B cell (primary cell): ENCODE measurements around the gene ZBTB4. TPM values are rescaled to one million over a fixed set of nuclear protein-coding genes. Genes with fewer than 3 reads are reported as not detected.

Experiments
- ATAC-seq: fragments of 200-7000 bp; cut with Tn5 transposase; one replicate; pipeline ENCODE4 v1.10.0; 2021; ENCODE audit warnings: low read depth, mild to moderate bottlenecking, moderate number of reproducible peaks, moderate library complexity
- CTCF ChIA-PET: fragments of 350-600 bp; sonication (Branson Sonifier 250); formaldehyde crosslinking; loops from one replicate; lab custom pipeline; 2021; ENCODE audit warnings: antibody characterized with exemption, inconsistent platforms; lab: Charles Lee
- POLR2A ChIA-PET: fragments of 350-600 bp; sonication (Branson Sonifier 250); formaldehyde crosslinking; loops from one replicate; lab custom pipeline; 2021; ENCODE audit warnings: antibody characterized with exemption; lab: Charles Lee
- DNase-seq: peaks from one replicate; pipeline ENCODE4 v3.0.0; 2013
- H2AFZ ChIP-seq: 2 replicates; pipeline ENCODE4 v1.6.1; 2012; ENCODE audit warnings: mild to moderate bottlenecking, low read depth, low read length; ENCODE audit not compliant: insufficient read depth, poor library complexity, severe bottlenecking
- H3K27ac ChIP-seq, 2 donors: 1 replicate in 1 of 2; 2 replicates in 1 of 2; pipeline ENCODE4 v1.5.1; 2012 to 2013; ENCODE audit warnings: low read length in 2 of 2, mild to moderate bottlenecking in 2 of 2, moderate library complexity in 1 of 2
- H3K27me3 ChIP-seq, 4 experiments: fragments of 200-600 bp in 1 of 4; sonication (generic) in 1 of 4; replicated peaks in 1 of 4; 1 replicate in 2 of 4; 2 replicates in 2 of 4; pipeline versions ENCODE4 v1.6.1 to v1.7.0; 2013 to 2016; ENCODE audit warnings: low read length in 3 of 4, mild to moderate bottlenecking in 2 of 4, mixed read lengths in 1 of 4, moderate library complexity in 1 of 4; ENCODE audit not compliant: insufficient read depth in 4 of 4, control insufficient read depth in 3 of 4; ENCODE audit errors: control extremely low read depth in 1 of 4
- H3K36me3 ChIP-seq, 2 experiments: replicated peaks in 1 of 2; 1 replicate in 1 of 2; 2 replicates in 1 of 2; pipeline versions ENCODE4 v1.6.1 to v1.7.1; 2013; ENCODE audit warnings: low read length in 1 of 2; ENCODE audit not compliant: insufficient read depth in 2 of 2, control insufficient read depth in 1 of 2; ENCODE audit errors: control extremely low read depth in 1 of 2, extremely low read depth in 1 of 2
- H3K4me1 ChIP-seq, 2 donors: fragments of 200-600 bp in 1 of 2; sonication (generic) in 1 of 2; 1 replicate in 1 of 2; 2 replicates in 1 of 2; pipeline versions ENCODE4 v1.5.1 to v1.6.1; 2013 to 2017; ENCODE audit warnings: low read length in 2 of 2; ENCODE audit not compliant: control insufficient read depth in 2 of 2, insufficient read depth in 2 of 2
- H3K4me2 ChIP-seq: replicated peaks from 2 replicates; pipeline ENCODE3; 2012; ENCODE audit warnings: mild to moderate bottlenecking, low read depth, low read length; ENCODE audit not compliant: poor library complexity, severe bottlenecking
- H3K4me3 ChIP-seq, 5 experiments: fragments of 200-600 bp in 1 of 5; sonication (generic) in 1 of 5; 1 replicate in 3 of 5; 2 replicates in 2 of 5; pipeline versions ENCODE4 v1.5.1 to v1.7.0; 2011 to 2016; ENCODE audit warnings: low read length in 4 of 5, mild to moderate bottlenecking in 4 of 5, low read depth in 2 of 5, control low read depth in 1 of 5, moderate library complexity in 1 of 5; ENCODE audit not compliant: insufficient read depth in 1 of 5; ENCODE audit errors: control extremely low read depth in 1 of 5, extremely low read depth in 1 of 5
- H3K79me2 ChIP-seq: fragments of 200-600 bp; sonication (generic); one replicate; pipeline ENCODE4 v1.6.0; 2016; ENCODE audit warnings: low read length; ENCODE audit not compliant: control insufficient read depth, insufficient read depth
- H3K9ac ChIP-seq: fragments of 200-600 bp; sonication (generic); 2 replicates; pipeline ENCODE4 v1.6.1; 2017; ENCODE audit warnings: mild to moderate bottlenecking, low read length, moderate library complexity
- H3K9me3 ChIP-seq, 3 donors: one replicate each; pipeline versions ENCODE4 v1.6.1 to v1.7.1; 2013; ENCODE audit warnings: low read length in 2 of 3; ENCODE audit not compliant: control insufficient read depth in 2 of 3, insufficient read depth in 1 of 3; ENCODE audit errors: control extremely low read depth in 1 of 3
- H4K20me1 ChIP-seq: 2 replicates; pipeline ENCODE4 v1.6.0; 2012; ENCODE audit warnings: mild to moderate bottlenecking, low read length; ENCODE audit not compliant: insufficient read depth, control insufficient read depth, poor library complexity, severe bottlenecking
- H3K27ac Mint-ChIP-seq: one replicate; pipeline ENCODE4 v1.8.0; 2021; ENCODE audit warnings: mixed read lengths
- H3K27me3 Mint-ChIP-seq: one replicate; pipeline ENCODE4 v1.8.0; 2021; ENCODE audit warnings: mixed read lengths
- H3K4me1 Mint-ChIP-seq: one replicate; pipeline ENCODE4 v1.8.0; 2021; ENCODE audit warnings: mixed read lengths
- H3K4me3 Mint-ChIP-seq: one replicate; pipeline ENCODE4 v1.8.0; 2021; ENCODE audit warnings: mixed read lengths
- H3K9me3 Mint-ChIP-seq: one replicate; pipeline ENCODE4 v1.8.0; 2022; ENCODE audit warnings: mixed read lengths; ENCODE audit not compliant: insufficient read depth
- CTCF ChIP-seq: fragments of 200-600 bp; IDR thresholded peaks from one replicate; pipeline ENCODE4 v1.8.0; 2022; ENCODE audit warnings: antibody characterized with exemption, mild to moderate bottlenecking
- EZH2 ChIP-seq: IDR thresholded peaks from 2 replicates; pipeline ENCODE4 v1.6.1; 2012; ENCODE audit warnings: borderline replicate concordance, low read depth, mild to moderate bottlenecking, moderate library complexity, low read length; ENCODE audit not compliant: insufficient read depth, poor library complexity, severe bottlenecking
- WGBS: methylation state at CpG from one replicate; pipeline ENCODE4 v1.1.5; 2013; ENCODE audit warnings: missing lambda C conversion rate; ENCODE audit not compliant: insufficient coverage; 5-methylcytosine and 5-hydroxymethylcytosine counted together
- intact Hi-C: fragments of 100-400 bp; cut with micrococcal nuclease; formaldehyde crosslinking; loops from one replicate; pipeline ENCODE4 v1.10.0; 2022
- polyA plus RNA-seq: library from polyadenylated mRNA; depleted of rRNA; stranded (reverse); fragments of >200 nt; gene quantifications from 2 replicates; pipeline ENCODE4 v1.2.3, GENCODE V29; 2012
- total RNA-seq, 2 donors: library from RNA; stranded (reverse); fragments of 120-200 nt in 1 of 2; gene quantifications; 1 replicate in 1 of 2; 2 replicates in 1 of 2; pipeline versions ENCODE4 v1.2.3 to v1.2.4, GENCODE V29; 2013 to 2022

ZBTB4 gene
- total and polyA plus RNA-seq, 2 donors (not counting 1 experiment from before 2014, with no cell fraction given): 19.2 to 62.4 TPM

DNA sequence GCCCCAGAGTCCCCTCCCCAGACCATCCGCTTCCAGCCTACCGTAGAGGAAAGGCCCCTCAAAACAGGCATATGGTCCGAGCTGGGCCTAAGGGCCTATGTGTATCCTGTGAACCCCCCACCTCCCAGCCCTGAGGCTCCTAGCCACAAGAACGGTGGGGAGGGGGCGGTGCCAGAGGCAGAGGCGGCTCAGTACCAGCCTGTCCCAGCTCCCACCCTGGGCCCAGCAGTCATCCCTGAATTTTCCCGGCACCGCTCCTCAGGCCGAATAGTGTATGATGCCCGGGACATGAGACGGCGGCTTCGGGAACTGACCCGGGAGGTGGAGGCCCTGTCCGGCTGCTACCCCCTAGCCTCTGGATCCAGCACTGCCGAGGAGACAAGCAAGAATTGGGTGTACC is 58.2 kb downstream of the ZBTB4 start:
- ATAC-seq (no peak), DNase-seq (no peak)
- H3K4me3 Mint-ChIP-seq: no peak overlapping the region
- H3K27me3 ChIP-seq: peaks cover 0 to 3% (median 0%) of the 10 kb centered on the region in 4 experiments
- H4K20me1 ChIP-seq: no peaks in the 10 kb centered on the region
- over 99% methylated on average over 16 of the region's 16 CpGs for WGBS
- H3K36me3 ChIP-seq: no peaks in the 10 kb centered on the region
- H3K9me3 ChIP-seq: no peaks in the 10 kb centered on the region
- H3K4me1 ChIP-seq: no peaks in the 10 kb centered on the region
- H3K4me2 ChIP-seq: no peak overlapping the region
- H3K4me3 ChIP-seq: no peak overlapping the region
- no peak overlapping the region for H3K27ac ChIP-seq
- POLR2A ChIA-PET: interaction anchor here (0.7 kb wide), 1 partner anchor 33 kb away, joined by 3 read pairs; no protein-coding TSS in a partner anchor
- intact Hi-C loops: no loop called here
- CTCF ChIA-PET: no interaction called here
- H3K79me2 ChIP-seq: no peaks in the 10 kb centered on the region
- H2AFZ ChIP-seq: no peak overlapping the region
- H3K27me3 Mint-ChIP-seq: peaks cover 11% of the 10 kb centered on the region
- no peaks in the 10 kb centered on the region for H3K4me1 Mint-ChIP-seq
- no peaks in the 10 kb centered on the region for H3K9me3 Mint-ChIP-seq
- no peak overlapping the region for H3K9ac ChIP-seq
- TF ChIP-seq CTCF: no peak
- no peak overlapping the region for H3K27ac Mint-ChIP-seq

DNA sequence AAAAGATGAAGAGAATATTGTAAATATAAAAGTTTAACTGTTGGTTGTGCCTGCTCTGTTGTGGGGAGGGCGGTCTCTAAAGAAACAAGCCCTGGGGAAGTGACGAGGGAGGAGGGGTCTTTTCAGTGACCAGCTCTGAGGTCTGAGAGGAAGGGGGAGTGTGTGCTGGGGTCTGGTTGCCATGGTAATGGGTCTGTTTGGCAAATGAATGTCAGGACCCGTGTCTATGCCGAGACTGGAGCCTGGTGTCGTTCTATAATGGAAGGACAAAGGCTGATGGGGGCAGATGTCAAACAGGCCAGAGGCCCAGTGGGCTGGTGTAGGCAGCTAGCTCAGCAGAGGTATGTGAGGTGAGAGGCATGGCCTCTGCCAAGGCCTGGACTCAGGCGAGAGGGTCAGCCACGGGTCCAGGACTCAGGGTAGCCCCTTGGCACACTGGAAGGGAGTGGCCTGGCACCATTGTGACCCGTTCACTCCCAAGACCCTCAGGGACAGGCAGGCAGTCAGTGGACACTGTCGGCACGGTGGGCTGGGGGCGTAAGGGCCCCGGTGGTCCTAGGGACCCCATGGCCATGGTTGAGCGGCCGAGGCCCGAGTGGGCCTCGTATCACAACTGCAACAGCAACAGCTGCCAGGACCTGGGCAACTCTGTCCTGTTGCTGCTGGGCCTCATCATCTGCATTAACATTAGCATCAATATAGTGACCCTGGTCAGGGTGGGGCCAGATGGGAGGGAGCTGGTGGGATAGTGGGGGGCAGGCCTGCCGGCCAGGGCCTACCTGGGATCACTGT is 59.4 kb downstream of the ZBTB4 start, which contains the start of gene SPEM1:
Gene SPEM1 (plus strand): TSS at position 506 of the 792 bp plus-strand sequence. CDS start 61 bp downstream, at position 567.
- Histone ChIP-seq H2AFZ (no peak within 1 kb of the TSS), H3K4me1 (no peaks in the 10 kb centered on the region), H4K20me1 (no peaks in the 10 kb centered on the region), H3K9ac (no peak within 1 kb of the TSS), H3K27ac (no peak within 1 kb of the TSS), H3K36me3 (no peaks in the 10 kb centered on the region), H3K27me3 (peaks cover 0 to under 1% (median 0%) of the 10 kb centered on the region in 4 experiments), H3K4me3 (no peak within 1 kb of the TSS), H3K4me2 (no peak within 1 kb of the TSS), H3K9me3 (no peaks in the 10 kb centered on the region), H3K79me2 (no peaks in the 10 kb centered on the region)
- 90% methylated on average over 12 of the region's 17 CpGs for WGBS
- intact Hi-C loops: no loop called here
- TF ChIP-seq CTCF (no peak), EZH2 (no peak)
- ATAC-seq (no peak), DNase-seq (no peak)
- no peak within 1 kb of the TSS for H3K4me3 Mint-ChIP-seq
- ChIA-PET POLR2A (no interaction called here), CTCF (interaction anchor here (1.5 kb wide), 1 partner anchor 17 kb away, joined by 3 read pairs; no protein-coding TSS in a partner anchor)
- no peaks in the 10 kb centered on the region for H3K9me3 Mint-ChIP-seq
- H3K27ac Mint-ChIP-seq: no peak within 1 kb of the TSS
- no peaks in the 10 kb centered on the region for H3K4me1 Mint-ChIP-seq
- peaks cover 8% of the 10 kb centered on the region for H3K27me3 Mint-ChIP-seq
